B cell (primary cell): ENCODE measurements around the gene GRIN2D. TPM values are rescaled to one million over a fixed set of nuclear protein-coding genes. Genes with fewer than 3 reads are reported as not detected.
A peak's percentile ranks its signal among the peaks of the same experiment; 100 is the strongest.

ENCODE experiments used
- ATAC-seq: fragments of 200-7000 bp; cut with Tn5 transposase; one replicate; pipeline ENCODE4 v1.10.0; 2021; ENCODE audit warnings: low read depth, mild to moderate bottlenecking, moderate number of reproducible peaks, moderate library complexity
- CTCF ChIA-PET: fragments of 350-600 bp; sonication (Branson Sonifier 250); formaldehyde crosslinking; loops from one replicate; lab custom pipeline; 2021; ENCODE audit warnings: antibody characterized with exemption, inconsistent platforms; lab: Charles Lee
- POLR2A ChIA-PET: fragments of 350-600 bp; sonication (Branson Sonifier 250); formaldehyde crosslinking; loops from one replicate; lab custom pipeline; 2021; ENCODE audit warnings: antibody characterized with exemption; lab: Charles Lee
- DNase-seq: peaks from one replicate; pipeline ENCODE4 v3.0.0; 2013
- H2AFZ ChIP-seq: 2 replicates; pipeline ENCODE4 v1.6.1; 2012; ENCODE audit warnings: mild to moderate bottlenecking, low read depth, low read length; ENCODE audit not compliant: insufficient read depth, poor library complexity, severe bottlenecking
- H3K27ac ChIP-seq, 2 donors: 1 replicate in 1 of 2; 2 replicates in 1 of 2; pipeline ENCODE4 v1.5.1; 2012 to 2013; ENCODE audit warnings: low read length in 2 of 2, mild to moderate bottlenecking in 2 of 2, moderate library complexity in 1 of 2
- H3K27me3 ChIP-seq, 4 experiments: fragments of 200-600 bp in 1 of 4; sonication (generic) in 1 of 4; replicated peaks in 1 of 4; 1 replicate in 2 of 4; 2 replicates in 2 of 4; pipeline versions ENCODE4 v1.6.1 to v1.7.0; 2013 to 2016; ENCODE audit warnings: low read length in 3 of 4, mild to moderate bottlenecking in 2 of 4, mixed read lengths in 1 of 4, moderate library complexity in 1 of 4; ENCODE audit not compliant: insufficient read depth in 4 of 4, control insufficient read depth in 3 of 4; ENCODE audit errors: control extremely low read depth in 1 of 4
- H3K36me3 ChIP-seq, 2 experiments: replicated peaks in 1 of 2; 1 replicate in 1 of 2; 2 replicates in 1 of 2; pipeline versions ENCODE4 v1.6.1 to v1.7.1; 2013; ENCODE audit warnings: low read length in 1 of 2; ENCODE audit not compliant: insufficient read depth in 2 of 2, control insufficient read depth in 1 of 2; ENCODE audit errors: control extremely low read depth in 1 of 2, extremely low read depth in 1 of 2
- H3K4me1 ChIP-seq, 2 donors: fragments of 200-600 bp in 1 of 2; sonication (generic) in 1 of 2; 1 replicate in 1 of 2; 2 replicates in 1 of 2; pipeline versions ENCODE4 v1.5.1 to v1.6.1; 2013 to 2017; ENCODE audit warnings: low read length in 2 of 2; ENCODE audit not compliant: control insufficient read depth in 2 of 2, insufficient read depth in 2 of 2
- H3K4me2 ChIP-seq: replicated peaks from 2 replicates; pipeline ENCODE3; 2012; ENCODE audit warnings: mild to moderate bottlenecking, low read depth, low read length; ENCODE audit not compliant: poor library complexity, severe bottlenecking
- H3K4me3 ChIP-seq, 5 experiments: fragments of 200-600 bp in 1 of 5; sonication (generic) in 1 of 5; 1 replicate in 3 of 5; 2 replicates in 2 of 5; pipeline versions ENCODE4 v1.5.1 to v1.7.0; 2011 to 2016; ENCODE audit warnings: low read length in 4 of 5, mild to moderate bottlenecking in 4 of 5, low read depth in 2 of 5, control low read depth in 1 of 5, moderate library complexity in 1 of 5; ENCODE audit not compliant: insufficient read depth in 1 of 5; ENCODE audit errors: control extremely low read depth in 1 of 5, extremely low read depth in 1 of 5
- H3K79me2 ChIP-seq: fragments of 200-600 bp; sonication (generic); one replicate; pipeline ENCODE4 v1.6.0; 2016; ENCODE audit warnings: low read length; ENCODE audit not compliant: control insufficient read depth, insufficient read depth
- H3K9ac ChIP-seq: fragments of 200-600 bp; sonication (generic); 2 replicates; pipeline ENCODE4 v1.6.1; 2017; ENCODE audit warnings: mild to moderate bottlenecking, low read length, moderate library complexity
- H3K9me3 ChIP-seq, 3 donors: one replicate each; pipeline versions ENCODE4 v1.6.1 to v1.7.1; 2013; ENCODE audit warnings: low read length in 2 of 3; ENCODE audit not compliant: control insufficient read depth in 2 of 3, insufficient read depth in 1 of 3; ENCODE audit errors: control extremely low read depth in 1 of 3
- H4K20me1 ChIP-seq: 2 replicates; pipeline ENCODE4 v1.6.0; 2012; ENCODE audit warnings: mild to moderate bottlenecking, low read length; ENCODE audit not compliant: insufficient read depth, control insufficient read depth, poor library complexity, severe bottlenecking
- H3K27ac Mint-ChIP-seq: one replicate; pipeline ENCODE4 v1.8.0; 2021; ENCODE audit warnings: mixed read lengths
- H3K27me3 Mint-ChIP-seq: one replicate; pipeline ENCODE4 v1.8.0; 2021; ENCODE audit warnings: mixed read lengths
- H3K4me1 Mint-ChIP-seq: one replicate; pipeline ENCODE4 v1.8.0; 2021; ENCODE audit warnings: mixed read lengths
- H3K4me3 Mint-ChIP-seq: one replicate; pipeline ENCODE4 v1.8.0; 2021; ENCODE audit warnings: mixed read lengths
- H3K9me3 Mint-ChIP-seq: one replicate; pipeline ENCODE4 v1.8.0; 2022; ENCODE audit warnings: mixed read lengths; ENCODE audit not compliant: insufficient read depth
- CTCF ChIP-seq: fragments of 200-600 bp; IDR thresholded peaks from one replicate; pipeline ENCODE4 v1.8.0; 2022; ENCODE audit warnings: antibody characterized with exemption, mild to moderate bottlenecking
- EZH2 ChIP-seq: IDR thresholded peaks from 2 replicates; pipeline ENCODE4 v1.6.1; 2012; ENCODE audit warnings: borderline replicate concordance, low read depth, mild to moderate bottlenecking, moderate library complexity, low read length; ENCODE audit not compliant: insufficient read depth, poor library complexity, severe bottlenecking
- WGBS: methylation state at CpG from one replicate; pipeline ENCODE4 v1.1.5; 2013; ENCODE audit warnings: missing lambda C conversion rate; ENCODE audit not compliant: insufficient coverage; 5-methylcytosine and 5-hydroxymethylcytosine counted together
- intact Hi-C: fragments of 100-400 bp; cut with micrococcal nuclease; formaldehyde crosslinking; loops from one replicate; pipeline ENCODE4 v1.10.0; 2022
- polyA plus RNA-seq: library from polyadenylated mRNA; depleted of rRNA; stranded (reverse); fragments of >200 nt; gene quantifications from 2 replicates; pipeline ENCODE4 v1.2.3, GENCODE V29; 2012
- total RNA-seq, 2 donors: library from RNA; stranded (reverse); fragments of 120-200 nt in 1 of 2; gene quantifications; 1 replicate in 1 of 2; 2 replicates in 1 of 2; pipeline versions ENCODE4 v1.2.3 to v1.2.4, GENCODE V29; 2013 to 2022

GRIN2D gene
- total and polyA plus RNA-seq, 2 donors (not counting 1 experiment from before 2014, with no cell fraction given): not detected

GRCh38 chr19:48415806-48416221 lies 22.3 kb downstream of the GRIN2D start:
- H3K27ac ChIP-seq: no peak overlapping the region
- H3K9me3 Mint-ChIP-seq: no peaks in the 10 kb centered on the region
- H3K36me3 ChIP-seq: no peaks in the 10 kb centered on the region
- no peaks in the 10 kb centered on the region for H3K79me2 ChIP-seq
- TF ChIP-seq CTCF (no peak), EZH2 (no peak)
- H3K27ac Mint-ChIP-seq: no peak overlapping the region
- peaks cover 0 to 20% (median 0%) of the 10 kb centered on the region in 3 donors for H3K9me3 ChIP-seq
- peaks cover 0 to 44% (median 10%) of the 10 kb centered on the region in 4 experiments for H3K27me3 ChIP-seq
- peaks cover 33% of the 10 kb centered on the region for H3K27me3 Mint-ChIP-seq
- no peak for ATAC-seq
- ChIA-PET POLR2A (no interaction called here), CTCF (no interaction called here)
- no peaks in the 10 kb centered on the region for H4K20me1 ChIP-seq
- H2AFZ ChIP-seq: no peak overlapping the region
- no peak overlapping the region for H3K9ac ChIP-seq
- DNase-seq: no peak
- H3K4me3 ChIP-seq: no peak overlapping the region
- no peak overlapping the region for H3K4me3 Mint-ChIP-seq
- H3K4me1 Mint-ChIP-seq: peaks cover 22% of the 10 kb centered on the region
- peaks cover 16 to 19% of the 10 kb centered on the region in 2 donors for H3K4me1 ChIP-seq
- WGBS: 35% methylated on average over 30 of the region's 30 CpGs
- peak overlapping the region; percentile 79 for H3K4me2 ChIP-seq
- intact Hi-C loops: loop anchor here (1.0 kb wide), 1 partner anchor 17 kb away; no protein-coding TSS in a partner anchor

- ChIA-PET CTCF (interaction anchor here (1.3 kb wide), 1 partner anchor 26 kb away, joined by 7 read pairs; the partner anchor contains the start of gene KDELR1), POLR2A (interaction anchor here (0.6 kb wide), 2 partner anchors 17 to 91 kb away, joined by 4 to 5 read pairs; no protein-coding TSS in a partner anchor)
- Mint-ChIP-seq H3K4me1 (peaks cover 22% of the 10 kb centered on the region), H3K27me3 (peaks cover 35% of the 10 kb centered on the region), H3K4me3 (peak overlapping the region; percentile 1), H3K27ac (no peak overlapping the region), H3K9me3 (no peaks in the 10 kb centered on the region)
- H4K20me1 ChIP-seq: no peaks in the 10 kb centered on the region
- intact Hi-C loops: no loop called here
- TF ChIP-seq CTCF: no peak
- TF ChIP-seq EZH2: no peak
- peaks cover 0 to 44% (median 10%) of the 10 kb centered on the region in 4 experiments for H3K27me3 ChIP-seq
- H3K4me1 ChIP-seq: peaks cover 16 to 19% of the 10 kb centered on the region in 2 donors
- no peak overlapping the region for H3K4me3 ChIP-seq
- H3K27ac ChIP-seq: no peak overlapping the region
- no peaks in the 10 kb centered on the region for H3K36me3 ChIP-seq
- 85% methylated on average over 7 of the region's 7 CpGs for WGBS
- DNase-seq: peak; percentile 18
- no peak for ATAC-seq
- H3K79me2 ChIP-seq: no peaks in the 10 kb centered on the region
- no peak overlapping the region for H3K9ac ChIP-seq
- H2AFZ ChIP-seq: no peak overlapping the region
- peaks cover 0 to 20% (median 0%) of the 10 kb centered on the region in 3 donors for H3K9me3 ChIP-seq
- no peak overlapping the region for H3K4me2 ChIP-seq
Observed at GRCh38 chr19:48417421-48417820, 24.0 kb downstream of the GRIN2D start.
